Hematopoietic multipotent progenitor cell treated with erythropoietin and hydrocortisone succinate and interleukin-3 and kit ligand, for 15 days (in vitro differentiated cells): Measurements from ENCODE around the gene LPCAT3.

ENCODE experiments used
- DNase-seq: peaks from one replicate; pipeline ENCODE4 v3.0.0-alpha.2; 2015; ENCODE audit warnings: low spot score

The LPCAT3 gene

GRCh38 chr12:6937481-6938352, 80.6 kb downstream of the LPCAT3 start:
- DNase-seq = peak; percentile 96

GRCh38 chr12:6936636-6937480, 81.4 kb downstream of the LPCAT3 start:
- DNase-seq = no peak

- DNase-seq = no peak
Observed at GRCh38 chr12:6936194-6936635, 82.1 kb downstream of the LPCAT3 start.

- DNase-seq = no peak
Observed at GRCh38 chr12:6935371-6936193, 82.7 kb downstream of the LPCAT3 start.

GRCh38 chr12:6934110-6934509, 84.2 kb downstream of the LPCAT3 start:
- DNase-seq = no peak

GRCh38 chr12:6932766-6933165, 85.5 kb downstream of the LPCAT3 start:
- no peak for DNase-seq

GRCh38 chr12:6929466-6930452, 88.5 kb downstream of the LPCAT3 start:
- no peak for DNase-seq

- DNase-seq = no peak
Observed at GRCh38 chr12:6928703-6929407, 89.4 kb downstream of the LPCAT3 start.

GRCh38 chr12:6928022-6928702, 90.1 kb downstream of the LPCAT3 start:
- DNase-seq = no peak

GRCh38 chr12:6927379-6928021, 90.8 kb downstream of the LPCAT3 start, which contains the start of gene ATN1:
ATN1 (plus strand) TSS chr12:6927959; CDS start chr12:6934002, 6,043 bp downstream.
- no peak for DNase-seq
